HG03432 (cell line): ENCODE measurements around the gene MAP1S.

Experiments
- ATAC-seq: cut with Tn5 transposase; IDR thresholded peaks from one replicate; pipeline ENCODE4 v1.9.1; 2021; ENCODE audit warnings: mild to moderate bottlenecking, moderate library complexity; ENCODE audit not compliant: unreplicated experiment

Gene MAP1S

GRCh38 chr19:17692566-17692965, 26.7 kb upstream of the MAP1S start:
- ATAC-seq: no peak

GRCh38 chr19:17695198-17695597, 24.1 kb upstream of the MAP1S start:
- ATAC-seq: no peak

- ATAC-seq: no peak
Measured at GRCh38 chr19:17703824-17704463, 15.3 kb upstream of the MAP1S start.

- no peak for ATAC-seq
Measured at GRCh38 chr19:17706750-17707181, 12.5 kb upstream of the MAP1S start.

GRCh38 chr19:17711851-17712250, 7.4 kb upstream of the MAP1S start:
- ATAC-seq: no peak

GRCh38 chr19:17716309-17716929, 2.9 kb upstream of the MAP1S start:
- no peak for ATAC-seq

GRCh38 chr19:17718550-17718946, 732 bp upstream of the MAP1S start:
- ATAC-seq: no peak

GRCh38 chr19:17719730-17720400, 585 bp downstream of the MAP1S start:
- ATAC-seq: peak; percentile 32

- ATAC-seq: no peak
Measured at GRCh38 chr19:17720440-17720839, 1.2 kb downstream of the MAP1S start.

GRCh38 chr19:17721111-17721628, 1.9 kb downstream of the MAP1S start:
- ATAC-seq: no peak

GRCh38 chr19:17721821-17722220, 2.5 kb downstream of the MAP1S start:
- ATAC-seq: no peak

GRCh38 chr19:17722655-17723240, 3.5 kb downstream of the MAP1S start:
- no peak for ATAC-seq

- no peak for ATAC-seq
Measured at GRCh38 chr19:17724655-17725054, 5.4 kb downstream of the MAP1S start.

- no peak for ATAC-seq
Measured at GRCh38 chr19:17725422-17726078, 6.3 kb downstream of the MAP1S start.

GRCh38 chr19:17726136-17726741, 7.0 kb downstream of the MAP1S start:
- ATAC-seq: no peak

- no peak for ATAC-seq
Measured at GRCh38 chr19:17726964-17727773, 7.9 kb downstream of the MAP1S start.

GRCh38 chr19:17727843-17728242, 8.6 kb downstream of the MAP1S start:
- ATAC-seq: no peak

- ATAC-seq: no peak
Measured at GRCh38 chr19:17733127-17733526, 13.8 kb downstream of the MAP1S start.

GRCh38 chr19:17734146-17734545, 14.9 kb downstream of the MAP1S start:
- ATAC-seq: no peak

- no peak for ATAC-seq
Measured at GRCh38 chr19:17735410-17735809, 16.1 kb downstream of the MAP1S start.
